ENCODE data around the gene NKAIN4. TPM values are rescaled to one million over a fixed set of nuclear protein-coding genes. Genes with fewer than 3 reads are reported as not detected.
A peak's percentile ranks its signal among the peaks of the same experiment; 100 is the strongest.

NKAIN4 gene
- total RNA-seq, 4 donors from 2014 or later = 0.79 TPM; not detected in 3

GRCh38 chr20:63235399-63235983 lies 18.8 kb downstream of the NKAIN4 start, which contains the start of gene BIRC7:
Gene BIRC7, plus strand, starts transcription at chr20:63235905. Its CDS starts 192 bp downstream, at chr20:63236097.
- DNase-seq = no peak
- no peak for TF ChIP-seq POLR2A (IDR thresholded peaks at IDR 0.05)
- TF ChIP-seq, protein P1, sequence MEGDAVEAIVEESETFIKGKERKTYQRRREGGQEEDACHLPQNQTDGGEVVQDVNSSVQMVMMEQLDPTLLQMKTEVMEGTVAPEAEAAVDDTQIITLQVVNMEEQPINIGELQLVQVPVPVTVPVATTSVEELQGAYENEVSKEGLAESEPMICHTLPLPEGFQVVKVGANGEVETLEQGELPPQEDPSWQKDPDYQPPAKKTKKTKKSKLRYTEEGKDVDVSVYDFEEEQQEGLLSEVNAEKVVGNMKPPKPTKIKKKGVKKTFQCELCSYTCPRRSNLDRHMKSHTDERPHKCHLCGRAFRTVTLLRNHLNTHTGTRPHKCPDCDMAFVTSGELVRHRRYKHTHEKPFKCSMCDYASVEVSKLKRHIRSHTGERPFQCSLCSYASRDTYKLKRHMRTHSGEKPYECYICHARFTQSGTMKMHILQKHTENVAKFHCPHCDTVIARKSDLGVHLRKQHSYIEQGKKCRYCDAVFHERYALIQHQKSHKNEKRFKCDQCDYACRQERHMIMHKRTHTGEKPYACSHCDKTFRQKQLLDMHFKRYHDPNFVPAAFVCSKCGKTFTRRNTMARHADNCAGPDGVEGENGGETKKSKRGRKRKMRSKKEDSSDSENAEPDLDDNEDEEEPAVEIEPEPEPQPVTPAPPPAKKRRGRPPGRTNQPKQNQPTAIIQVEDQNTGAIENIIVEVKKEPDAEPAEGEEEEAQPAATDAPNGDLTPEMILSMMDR (IDR thresholded peaks at IDR 0.05) = no peak
- TF ChIP-seq POLR2AphosphoS5 (IDR thresholded peaks at IDR 0.05) = no peak
- H3K9me3 ChIP-seq = no peaks in the 10 kb centered on the region
- peaks cover 0 to 5% (median 0%) of the 10 kb centered on the region in 4 donors for H3K4me1 ChIP-seq
- 41% methylated on average over 13 of the region's 17 CpGs; no CpG with 5 or more reads in 1 of the 2 donors for WGBS, 2 donors (ENCODE audit: low coverage in 1 of 2)
- in situ Hi-C loops (cut with MboI; ENCODE audit: low pct_ligation_motif_present in 1 of 4, low pct_unique_long_range_greater_than_20kb in 1 of 4, low sequenced_read_pairs in 3 of 4) = no loop called here
- H3K27ac ChIP-seq = no peak within 1 kb of the TSS
- H3K4me3 ChIP-seq = no peak within 1 kb of the TSS
- intact Hi-C loops (cut with DNase I; ENCODE audit: low total_unique reads) = no loop called here
- H3K36me3 ChIP-seq = no peaks in the 10 kb centered on the region
- peaks cover 39% of the 10 kb centered on the region for H3K27me3 ChIP-seq

- no peaks in the 10 kb centered on the region for H3K9me3 ChIP-seq
- peaks cover 40% of the 10 kb centered on the region for H3K27me3 ChIP-seq
- TF ChIP-seq POLR2AphosphoS5 (IDR thresholded peaks at IDR 0.05) = no peak
- TF ChIP-seq EP300 (IDR thresholded peaks at IDR 0.05; ENCODE audit: low read depth) = no peak
- TF ChIP-seq, protein P1 (IDR thresholded peaks at IDR 0.05) = peak in 4 of 5 experiments; percentile 30 to 42 (median 32)
- TF ChIP-seq POLR2A (IDR thresholded peaks at IDR 0.05) = no peak
- peaks cover 0 to 5% (median 0%) of the 10 kb centered on the region in 4 donors for H3K4me1 ChIP-seq
- in situ Hi-C loops (cut with MboI; ENCODE audit: low pct_ligation_motif_present in 1 of 4, low pct_unique_long_range_greater_than_20kb in 1 of 4, low sequenced_read_pairs in 3 of 4) = no loop called here
- H3K4me3 ChIP-seq = no peak overlapping the region
- H3K36me3 ChIP-seq = no peaks in the 10 kb centered on the region
- 10 to 14% methylated on average over 4 to 20 of the region's 20 CpGs for WGBS, 2 donors (ENCODE audit: low coverage in 1 of 2)
- intact Hi-C loops (cut with DNase I; ENCODE audit: low total_unique reads) = no loop called here
- no peak overlapping the region for H3K27ac ChIP-seq
- peak; percentile 19 for DNase-seq
Observed at GRCh38 chr20:63234693-63235398, 19.4 kb downstream of the NKAIN4 start.

DNA sequence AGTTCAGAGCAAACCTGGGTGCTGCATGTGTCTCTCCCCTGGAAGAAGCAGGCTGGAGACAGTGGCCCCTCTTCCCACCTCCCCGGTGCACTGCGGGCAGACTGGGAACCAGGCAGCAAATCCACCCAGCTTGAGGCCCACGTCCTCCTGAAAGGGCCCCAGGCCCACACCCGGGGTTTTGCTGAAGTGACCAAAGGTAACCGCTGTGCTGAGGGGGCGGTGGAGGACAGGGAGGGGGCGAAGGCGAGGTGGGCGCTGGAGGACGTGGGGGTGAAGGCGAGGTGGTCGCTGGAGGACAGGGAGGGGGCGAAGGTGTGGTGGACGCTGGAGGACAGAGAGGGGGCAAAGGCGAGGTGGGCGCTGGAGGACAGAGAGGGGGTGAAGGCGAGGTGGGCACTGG lies 20.3 kb downstream of the NKAIN4 start:
- H3K27ac ChIP-seq = no peak overlapping the region
- intact Hi-C loops (cut with DNase I; ENCODE audit: low total_unique reads) = no loop called here
- no peaks in the 10 kb centered on the region for H3K36me3 ChIP-seq
- peaks cover 0 to 5% (median 0%) of the 10 kb centered on the region in 4 donors for H3K4me1 ChIP-seq
- TF ChIP-seq POLR2AphosphoS5 (IDR thresholded peaks at IDR 0.05) (no peak), EP300 (IDR thresholded peaks at IDR 0.05; ENCODE audit: low read depth) (no peak), POLR2A (IDR thresholded peaks at IDR 0.05) (no peak)
- TF ChIP-seq, protein P1 (IDR thresholded peaks at IDR 0.05) = no peak
- peaks cover 47% of the 10 kb centered on the region for H3K27me3 ChIP-seq
- H3K4me3 ChIP-seq = no peak overlapping the region
- WGBS, 2 donors (ENCODE audit: low coverage in 1 of 2) = 87% methylated on average over 16 of the region's 17 CpGs; no CpG with 5 or more reads in 1 of the 2 donors
- in situ Hi-C loops (cut with MboI; ENCODE audit: low pct_ligation_motif_present in 1 of 4, low pct_unique_long_range_greater_than_20kb in 1 of 4, low sequenced_read_pairs in 3 of 4) = no loop called here
- no peaks in the 10 kb centered on the region for H3K9me3 ChIP-seq
- no peak for DNase-seq

DNA sequence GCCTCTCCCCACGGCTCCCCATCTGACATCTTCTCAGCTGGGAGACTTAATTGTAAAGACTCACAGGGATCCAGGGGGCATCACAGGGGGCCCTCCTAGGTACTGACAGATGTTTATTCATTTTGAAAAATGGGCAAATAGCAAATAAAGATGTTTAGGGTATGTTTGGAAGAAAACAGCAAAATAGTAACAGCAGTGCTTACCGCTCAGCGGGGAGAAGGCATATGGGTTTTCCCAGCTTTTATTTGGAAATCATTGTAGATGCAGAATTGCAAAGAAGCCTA lies 21.3 kb downstream of the NKAIN4 start:
- Histone ChIP-seq H3K27me3 (peaks cover 52% of the 10 kb centered on the region), H3K4me1 (peaks cover 0 to 5% (median 0%) of the 10 kb centered on the region in 4 donors), H3K27ac (peak overlapping the region in 1 of 4 donors; percentile 21), H3K4me3 (no peak overlapping the region), H3K36me3 (no peaks in the 10 kb centered on the region), H3K9me3 (no peaks in the 10 kb centered on the region)
- TF ChIP-seq, protein P1 (IDR thresholded peaks at IDR 0.05) = no peak
- TF ChIP-seq EP300 (IDR thresholded peaks at IDR 0.05; ENCODE audit: low read depth) (no peak), POLR2AphosphoS5 (IDR thresholded peaks at IDR 0.05) (no peak), POLR2A (IDR thresholded peaks at IDR 0.05) (no peak)
- intact Hi-C loops (cut with DNase I; ENCODE audit: low total_unique reads) (no loop called here), in situ Hi-C loops (cut with MboI; ENCODE audit: low pct_ligation_motif_present in 1 of 4, low pct_unique_long_range_greater_than_20kb in 1 of 4, low sequenced_read_pairs in 3 of 4) (no loop called here)
- no peak for DNase-seq
- WGBS, 2 donors (ENCODE audit: low coverage in 1 of 2) = 62 to 90% methylated on average over 2 to 3 of the region's 3 CpGs

All from transverse colon (tissue), 4 donors.